GM20000 (cell line): ENCODE measurements around the gene SIDT2.

Experiments used
- DNase-seq: peaks from one replicate; pipeline ENCODE4 v3.0.0; 2012; ENCODE audit warnings: low spot score
- CTCF ChIP-seq: IDR thresholded peaks from 2 replicates; pipeline ENCODE4 v1.5.1; 2012; ENCODE audit warnings: mild to moderate bottlenecking, control low read depth; ENCODE audit errors: extremely low read depth, missing control alignments

The SIDT2 gene

GRCh38 chr11:117160826-117161225 is 17.7 kb upstream of the SIDT2 start:
- TF ChIP-seq CTCF: no peak

GRCh38 chr11:117166491-117166890 is 12.1 kb upstream of the SIDT2 start:
- no peak for DNase-seq

More at GRCh38 chr11:117160826-117161225, 17.7 kb upstream of the SIDT2 start:
- DNase-seq: no peak

GRCh38 chr11:117169736-117170135 is 8.8 kb upstream of the SIDT2 start:
- no peak for DNase-seq
- no peak for TF ChIP-seq CTCF

More at GRCh38 chr11:117166491-117166890, 12.1 kb upstream of the SIDT2 start:
- no peak for TF ChIP-seq CTCF

GRCh38 chr11:117170210-117170609 is 8.3 kb upstream of the SIDT2 start:
- no peak for TF ChIP-seq CTCF
- DNase-seq: no peak

- no peak for DNase-seq
- TF ChIP-seq CTCF: no peak
These were observed 7.5 kb upstream of the SIDT2 start for GRCh38 chr11:117171007-117171403.

- no peak for TF ChIP-seq CTCF
- DNase-seq: no peak
These were observed 7.0 kb upstream of the SIDT2 start for GRCh38 chr11:117171404-117172061.

GRCh38 chr11:117172724-117173421 is 5.7 kb upstream of the SIDT2 start:
- DNase-seq: no peak
- no peak for TF ChIP-seq CTCF
